Mesangial cell (primary cell): ENCODE measurements around the gene KISS1R. TPM values are rescaled to one million over a fixed set of nuclear protein-coding genes. Genes with fewer than 3 reads are reported as not detected.

Experiments
- total RNA-seq: library from RNA; depleted of rRNA; stranded (reverse); fragments of >200 nt; gene quantifications from 2 replicates; pipeline ENCODE4 v1.2.3, GENCODE V29; 2015

The KISS1R gene
- total RNA-seq, result 0.13 TPM in 1 of 2 replicates, not detected in the other

GRCh38 chr19:917323-918151 is at the start of gene KISS1R:
Gene KISS1R, plus strand, starts transcription at chr19:917333. Its CDS starts 170 bp downstream, at chr19:917503.

DNA sequence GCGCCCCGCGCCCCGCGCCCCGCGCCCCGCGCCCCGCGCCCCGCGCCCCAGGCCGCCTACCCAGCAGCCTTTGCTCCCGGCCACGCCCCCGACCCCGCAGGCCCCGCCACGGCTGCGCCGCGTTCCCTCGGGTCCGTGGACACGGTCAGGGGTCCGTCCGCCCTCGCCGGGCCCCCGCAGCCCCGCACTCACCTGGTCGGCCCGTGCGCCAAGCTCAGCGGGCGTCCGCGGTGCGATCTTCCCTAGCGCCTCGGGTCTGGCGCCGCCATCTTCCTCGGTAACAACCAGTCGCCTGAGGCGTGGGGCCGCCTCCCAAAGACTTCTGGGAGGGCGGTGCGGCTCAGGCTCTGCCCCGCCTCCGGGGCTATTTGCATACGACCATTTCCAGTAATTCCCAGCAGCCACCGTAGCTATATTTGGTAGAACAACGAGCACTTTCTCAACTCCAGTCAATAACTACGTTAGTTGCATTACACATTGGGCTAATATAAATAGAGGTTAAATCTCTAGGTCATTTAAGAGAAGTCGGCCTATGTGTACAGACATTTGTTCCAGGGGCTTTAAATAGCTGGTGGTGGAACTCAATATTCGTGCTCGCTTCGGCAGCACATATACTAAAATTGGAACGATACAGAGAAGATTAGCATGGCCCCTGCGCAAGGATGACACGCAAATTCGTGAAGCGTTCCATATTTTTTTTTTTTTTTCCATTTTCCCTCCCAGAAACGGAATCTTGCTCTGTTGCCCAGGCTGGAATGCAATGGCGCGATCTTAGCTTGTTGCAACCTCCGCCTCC is 24.0 kb upstream of the KISS1R start, which contains the start of the genes MED16 and RNU6-9:
MED16 (minus strand) TSS at position 294 of the 796 bp plus-strand sequence. CDS start 2,056 bp downstream, outside the sequence.
RNU6-9 (plus strand) TSS at position 591 of the 796 bp plus-strand sequence.

DNA sequence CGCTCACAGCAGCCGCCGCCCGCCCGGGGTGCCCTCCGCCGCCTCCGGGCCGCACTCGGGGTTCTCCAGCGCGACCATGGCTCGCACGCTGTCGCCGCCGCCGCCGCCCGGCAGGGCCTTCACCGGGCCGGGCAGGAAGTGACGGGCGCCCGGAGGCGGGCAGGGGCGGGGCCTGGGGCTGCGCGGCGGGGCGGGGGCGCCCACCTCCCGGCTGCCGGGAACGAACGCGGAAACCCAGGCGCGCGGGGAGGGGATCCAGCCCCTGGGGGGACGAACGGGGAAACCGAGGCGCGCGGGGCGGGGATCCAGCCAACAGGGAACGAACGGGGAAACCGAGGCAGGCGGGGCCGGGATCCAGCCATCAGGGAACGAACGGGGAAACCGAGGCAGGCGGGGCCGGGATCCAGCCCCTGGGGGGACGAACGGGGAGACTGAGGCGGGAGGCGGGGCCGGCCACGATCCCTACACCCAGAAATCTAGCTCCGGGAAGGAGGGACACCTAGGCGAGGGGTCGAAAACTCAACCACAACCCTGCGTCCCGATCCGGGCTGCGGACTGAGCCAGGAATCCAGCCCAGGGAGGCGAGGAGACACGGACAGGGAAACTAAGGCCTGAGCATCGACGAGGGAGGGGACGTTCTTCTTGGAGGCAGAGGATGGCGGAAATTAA is 3.9 kb upstream of the KISS1R start, which contains the start of gene R3HDM4:
R3HDM4 (minus strand) TSS at position 140 of the 669 bp plus-strand sequence; CDS start at position 78, 62 bp downstream.

DNA sequence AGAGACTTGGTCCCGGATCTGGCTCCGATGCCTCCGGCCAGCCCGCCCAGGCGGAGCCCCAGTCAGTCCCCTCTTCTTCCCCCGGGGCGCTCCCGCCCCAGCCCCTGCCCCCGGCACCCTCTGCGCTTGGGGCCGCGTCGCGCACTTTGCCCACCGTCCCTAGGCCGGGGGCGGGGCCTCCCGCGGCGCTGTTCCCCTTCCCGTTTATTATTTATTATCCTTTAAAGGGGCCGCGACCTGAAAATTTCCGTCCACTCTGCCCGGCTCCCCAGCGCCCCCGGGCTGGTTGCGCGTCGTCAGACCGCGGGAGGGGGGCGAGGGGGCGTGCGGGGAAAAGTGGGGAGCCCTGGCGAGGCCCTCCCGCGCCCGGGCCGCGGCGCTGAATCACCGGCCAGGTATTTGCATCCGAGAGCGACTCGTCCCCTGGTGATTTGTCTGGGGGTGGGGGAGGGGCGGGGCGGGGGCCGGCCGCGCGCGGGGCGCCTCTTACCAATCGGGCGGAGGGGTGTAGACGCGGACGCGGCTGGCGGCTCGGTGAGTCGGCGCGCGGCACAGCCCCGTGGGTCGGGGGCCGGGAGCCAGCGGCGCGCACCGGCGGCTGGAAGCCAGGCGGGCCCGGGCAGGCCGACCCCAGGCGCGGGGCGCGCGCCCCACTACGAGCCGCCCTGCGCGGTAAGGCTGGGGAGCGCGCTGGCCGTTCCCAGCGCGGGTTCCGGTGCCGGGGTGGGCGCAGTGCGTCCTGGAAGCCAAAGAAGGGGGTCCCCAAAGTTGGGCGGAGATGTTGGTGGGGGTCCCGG is 8.6 kb downstream of the KISS1R start, which contains the start of gene ARID3A:
ARID3A (plus strand) TSS at position 510 of the 797 bp plus-strand sequence. CDS start 3,494 bp downstream, outside the sequence.

Other genes with a start within 250 kb of the KISS1R start
- 507 and 589 TPM in 2 replicates for gene FSTL3, start 240.9 kb upstream of the KISS1R start, total RNA-seq
- gene PRSS57, start 221.9 kb upstream of the KISS1R start, total RNA-seq, result not detected in 2 replicates
- gene PALM, start 208.4 kb upstream of the KISS1R start, total RNA-seq, result 6.0 and 75.6 TPM in 2 replicates
- gene MISP, start 166.2 kb upstream of the KISS1R start, total RNA-seq, result 7.0 and 20.2 TPM in 2 replicates
- gene PTBP1, start 119.9 kb upstream of the KISS1R start, total RNA-seq, result 230 and 407 TPM in 2 replicates
- gene PLPPR3, start 95.4 kb upstream of the KISS1R start, total RNA-seq, result 1.5 and 4.7 TPM in 2 replicates
- gene AZU1, start 89.5 kb upstream of the KISS1R start, total RNA-seq, result not detected in 2 replicates
- not detected in 2 replicates for gene PRTN3, start 76.3 kb upstream of the KISS1R start, total RNA-seq
- gene ELANE, start 65.0 kb upstream of the KISS1R start, total RNA-seq, result 0.63 TPM in 1 of 2 replicates, not detected in the other
- gene CFD, start 57.7 kb upstream of the KISS1R start, total RNA-seq, result 0.81 and 7.0 TPM in 2 replicates
- gene MED16, start 24.1 kb upstream of the KISS1R start, total RNA-seq, result 63.2 and 66.3 TPM in 2 replicates
- gene RNU6-9, start 23.8 kb upstream of the KISS1R start, total RNA-seq, result not detected in 2 replicates
- 45.5 and 61.0 TPM in 2 replicates for gene R3HDM4, start 4.1 kb upstream of the KISS1R start, total RNA-seq
- 22.1 and 24.1 TPM in 2 replicates for gene ARID3A, start 8.7 kb downstream of the KISS1R start, total RNA-seq
- 91.8 and 108 TPM in 2 replicates for gene WDR18, start 67.0 kb downstream of the KISS1R start, total RNA-seq
- 0.49 and 2.5 TPM in 2 replicates for gene GRIN3B, start 83.1 kb downstream of the KISS1R start, total RNA-seq
- gene TMEM259, start 103.8 kb downstream of the KISS1R start, total RNA-seq, result 165 and 187 TPM in 2 replicates
- gene RNU6-2, start 104.2 kb downstream of the KISS1R start, total RNA-seq, result not detected in 2 replicates
- gene CNN2, start 109.3 kb downstream of the KISS1R start, total RNA-seq, result 407 and 539 TPM in 2 replicates
- 25.1 and 37.0 TPM in 2 replicates for gene ABCA7, start 122.8 kb downstream of the KISS1R start, total RNA-seq
- gene ARHGAP45, start 149.8 kb downstream of the KISS1R start, total RNA-seq, result 3.1 and 4.8 TPM in 2 replicates
- 264 and 284 TPM in 2 replicates for gene POLR2E, start 178.0 kb downstream of the KISS1R start, total RNA-seq
- gene GPX4, start 186.7 kb downstream of the KISS1R start, total RNA-seq, result 420 and 659 TPM in 2 replicates